Prostate gland (tissue), 2 donors: ENCODE results near the gene C10orf62.

ENCODE experiments used
- POLR2A ChIP-seq: fragments of 450-650 bp; IDR thresholded peaks from one replicate; pipeline ENCODE4 v1.6.1; 2016; ENCODE audit warnings: antibody characterized with exemption, mild to moderate bottlenecking
- POLR2AphosphoS5 ChIP-seq: sonication (generic); formaldehyde crosslinking; IDR thresholded peaks from one replicate; pipeline ENCODE4 v1.6.1; 2017; ENCODE audit warnings: antibody characterized with exemption
- TF ChIP-seq, protein P1 (sequence below), 4 experiments: fragments of 200-600 bp in 2 of 4; fragments of 450-650 bp in 2 of 4; sonication (generic) in 2 of 4; IDR thresholded peaks; 1 replicate in 3 of 4; 2 replicates in 1 of 4; pipeline ENCODE4 v1.5.1; 2016 to 2019; ENCODE audit warnings: antibody characterized with exemption in 4 of 4, mild to moderate bottlenecking in 2 of 4, moderate library complexity in 2 of 4

DNA sequence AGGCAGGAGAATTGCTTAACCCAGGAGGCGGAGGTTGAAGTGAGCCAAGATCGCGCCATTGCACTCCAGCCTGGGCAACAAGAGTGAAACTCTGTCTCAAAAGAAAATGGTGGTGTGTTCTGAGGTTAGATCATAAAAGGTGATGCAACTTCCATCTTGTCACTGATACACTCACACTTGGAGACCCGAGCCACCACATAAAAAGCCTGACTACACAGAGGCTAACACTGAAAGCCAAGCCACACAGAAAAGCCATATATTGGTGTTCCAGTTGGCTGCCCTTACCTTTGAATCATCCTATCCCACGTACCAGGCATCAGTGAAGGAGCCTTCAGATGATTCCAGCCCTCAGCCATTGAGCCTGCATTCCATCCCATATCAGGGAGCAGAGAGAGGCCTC is 39.8 kb downstream of the C10orf62 start:
- TF ChIP-seq POLR2A (no peak), POLR2AphosphoS5 (no peak)
- TF ChIP-seq, protein P1, sequence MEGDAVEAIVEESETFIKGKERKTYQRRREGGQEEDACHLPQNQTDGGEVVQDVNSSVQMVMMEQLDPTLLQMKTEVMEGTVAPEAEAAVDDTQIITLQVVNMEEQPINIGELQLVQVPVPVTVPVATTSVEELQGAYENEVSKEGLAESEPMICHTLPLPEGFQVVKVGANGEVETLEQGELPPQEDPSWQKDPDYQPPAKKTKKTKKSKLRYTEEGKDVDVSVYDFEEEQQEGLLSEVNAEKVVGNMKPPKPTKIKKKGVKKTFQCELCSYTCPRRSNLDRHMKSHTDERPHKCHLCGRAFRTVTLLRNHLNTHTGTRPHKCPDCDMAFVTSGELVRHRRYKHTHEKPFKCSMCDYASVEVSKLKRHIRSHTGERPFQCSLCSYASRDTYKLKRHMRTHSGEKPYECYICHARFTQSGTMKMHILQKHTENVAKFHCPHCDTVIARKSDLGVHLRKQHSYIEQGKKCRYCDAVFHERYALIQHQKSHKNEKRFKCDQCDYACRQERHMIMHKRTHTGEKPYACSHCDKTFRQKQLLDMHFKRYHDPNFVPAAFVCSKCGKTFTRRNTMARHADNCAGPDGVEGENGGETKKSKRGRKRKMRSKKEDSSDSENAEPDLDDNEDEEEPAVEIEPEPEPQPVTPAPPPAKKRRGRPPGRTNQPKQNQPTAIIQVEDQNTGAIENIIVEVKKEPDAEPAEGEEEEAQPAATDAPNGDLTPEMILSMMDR (IDR thresholded peaks at IDR 0.05), result no peak
